Nephron (organoid): ENCODE results near the gene GLI3.

Source experiments
- H3K27ac Mint-ChIP-seq, 3 experiments: 2 replicates each; pipeline ENCODE4 v1.8.0; 2020; ENCODE audit warnings: mixed read lengths in 3 of 3, mild to moderate bottlenecking in 2 of 3, moderate library complexity in 1 of 3
- H3K27me3 Mint-ChIP-seq: 2 replicates; pipeline ENCODE4 v1.8.0; 2021; ENCODE audit warnings: low read depth, mild to moderate bottlenecking, moderate library complexity, mixed read lengths
- H3K36me3 Mint-ChIP-seq: 2 replicates; pipeline ENCODE4 v1.8.0; 2020; ENCODE audit warnings: low read depth, mixed read lengths
- H3K4me1 Mint-ChIP-seq: 2 replicates; pipeline ENCODE4 v1.8.0; 2020; ENCODE audit warnings: mixed read lengths
- H3K4me3 Mint-ChIP-seq, 3 experiments: 2 replicates each; pipeline ENCODE4 v1.8.0; 2020; ENCODE audit warnings: mild to moderate bottlenecking in 3 of 3, mixed read lengths in 3 of 3, moderate library complexity in 2 of 3
- H3K9me3 Mint-ChIP-seq: 2 replicates; pipeline ENCODE4 v1.8.0; 2020; ENCODE audit warnings: mixed read lengths
- CTCF ChIP-seq, 3 experiments: fragments of 200-600 bp; sonication (generic); IDR thresholded peaks; one replicate each; pipeline ENCODE4 v1.5.0; 2021; ENCODE audit warnings: antibody characterized with exemption in 3 of 3; ENCODE audit not compliant: unreplicated experiment in 3 of 3

GLI3 gene

GRCh38 chr7:42023262-42023661 is 213.7 kb downstream of the GLI3 start:
- Mint-ChIP-seq H3K9me3 (no peaks in the 10 kb centered on the region), H3K27me3 (no peaks in the 10 kb centered on the region), H3K4me3 (no peak overlapping the region), H3K27ac (peak overlapping the region; percentile 17 to 81 (median 37)), H3K4me1 (peaks cover 55% of the 10 kb centered on the region), H3K36me3 (peaks cover 64% of the 10 kb centered on the region)
- TF ChIP-seq CTCF (IDR thresholded peaks at IDR 0.05; ENCODE audit: unreplicated experiment in 3 of 3): no peak

GRCh38 chr7:42022791-42023190 is 214.2 kb downstream of the GLI3 start:
- H3K9me3 Mint-ChIP-seq: no peaks in the 10 kb centered on the region
- H3K36me3 Mint-ChIP-seq: peaks cover 60% of the 10 kb centered on the region
- no peak for TF ChIP-seq CTCF (IDR thresholded peaks at IDR 0.05; ENCODE audit: unreplicated experiment in 3 of 3)
- peak overlapping the region in 1 of 3 experiments; percentile 9 for H3K4me3 Mint-ChIP-seq
- H3K4me1 Mint-ChIP-seq: peaks cover 60% of the 10 kb centered on the region
- H3K27me3 Mint-ChIP-seq: no peaks in the 10 kb centered on the region
- peak overlapping the region; percentile 17 to 81 (median 37) for H3K27ac Mint-ChIP-seq

GRCh38 chr7:42022056-42022455 is 215.0 kb downstream of the GLI3 start:
- Mint-ChIP-seq H3K9me3 (no peaks in the 10 kb centered on the region), H3K4me3 (peak overlapping the region in 2 of 3 experiments; percentile 15 to 75), H3K36me3 (peaks cover 64% of the 10 kb centered on the region), H3K27me3 (no peaks in the 10 kb centered on the region), H3K27ac (peak overlapping the region; percentile 59 to 81 (median 71)), H3K4me1 (peaks cover 66% of the 10 kb centered on the region)
- TF ChIP-seq CTCF (IDR thresholded peaks at IDR 0.05; ENCODE audit: unreplicated experiment in 3 of 3): no peak

DNA sequence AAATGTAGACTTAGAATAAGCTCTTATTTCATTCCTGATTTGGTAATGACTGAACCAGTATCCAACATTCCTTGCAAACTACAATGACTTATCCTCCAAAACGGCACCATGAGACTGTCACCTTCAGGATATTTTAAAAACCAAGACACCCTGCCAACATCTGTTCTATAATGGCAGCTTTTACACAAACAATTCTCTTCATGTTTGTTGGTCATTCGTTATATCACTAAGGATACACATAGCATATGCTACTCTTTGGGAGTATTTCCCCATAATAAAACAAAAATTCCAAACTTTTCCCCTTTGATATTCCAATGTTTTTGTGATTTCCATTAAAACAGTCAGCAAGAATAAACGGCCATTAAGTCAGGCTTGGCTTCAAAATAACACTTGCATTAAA is 215.4 kb downstream of the GLI3 start:
- Mint-ChIP-seq H3K27ac (peak overlapping the region; percentile 59 to 81 (median 71)), H3K36me3 (peaks cover 64% of the 10 kb centered on the region), H3K9me3 (peaks cover 3% of the 10 kb centered on the region), H3K4me3 (peak overlapping the region in 1 of 3 experiments; percentile 30), H3K4me1 (peaks cover 66% of the 10 kb centered on the region), H3K27me3 (no peaks in the 10 kb centered on the region)
- no peak for TF ChIP-seq CTCF (IDR thresholded peaks at IDR 0.05; ENCODE audit: unreplicated experiment in 3 of 3)

DNA sequence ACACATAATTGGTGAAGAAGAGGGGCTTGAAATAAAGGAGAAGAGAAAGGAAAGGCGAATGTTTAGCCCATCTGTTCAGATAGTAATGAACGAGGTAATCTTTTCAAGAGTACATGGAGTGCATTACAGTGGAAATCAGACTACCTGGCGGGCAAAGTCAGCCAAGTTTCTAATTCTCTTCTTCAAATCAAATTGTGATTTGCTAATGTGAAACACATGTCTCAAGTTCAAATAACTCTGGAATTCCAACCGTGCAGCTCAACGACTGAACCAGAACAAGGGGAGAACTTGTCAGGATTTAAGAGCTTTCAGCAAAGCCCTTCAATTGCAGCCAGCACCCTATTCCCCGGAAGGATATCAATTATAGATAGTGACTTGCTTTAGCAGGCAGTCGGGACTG is 216.9 kb downstream of the GLI3 start:
- Mint-ChIP-seq H3K9me3 (peaks cover 8% of the 10 kb centered on the region), H3K4me1 (peaks cover 66% of the 10 kb centered on the region), H3K27ac (peak overlapping the region; percentile 27 to 77 (median 39)), H3K4me3 (peak overlapping the region in 1 of 3 experiments; percentile 5), H3K27me3 (no peaks in the 10 kb centered on the region), H3K36me3 (peaks cover 65% of the 10 kb centered on the region)
- TF ChIP-seq CTCF (IDR thresholded peaks at IDR 0.05; ENCODE audit: unreplicated experiment in 3 of 3): no peak

- no peak for TF ChIP-seq CTCF (IDR thresholded peaks at IDR 0.05; ENCODE audit: unreplicated experiment in 3 of 3)
- Mint-ChIP-seq H3K27me3 (no peaks in the 10 kb centered on the region), H3K4me3 (no peak overlapping the region), H3K27ac (peak overlapping the region; percentile 35 to 85 (median 68)), H3K9me3 (peaks cover 13% of the 10 kb centered on the region), H3K36me3 (peaks cover 67% of the 10 kb centered on the region), H3K4me1 (peaks cover 42% of the 10 kb centered on the region)
These were observed 219.5 kb downstream of the GLI3 start for GRCh38 chr7:42017349-42017986.
